Parathyroid adenoma (tissue), 2 donors: ENCODE results near the gene ACTN1.

Experiments used
- H2AFZ ChIP-seq: fragments of 300-600 bp; sonication (generic); one replicate; pipeline ENCODE4 v1.7.0; 2017; ENCODE audit warnings: antibody characterized with exemption, mild to moderate bottlenecking
- H3K27ac ChIP-seq: fragments of 300-600 bp; sonication (generic); one replicate; pipeline ENCODE4 v1.7.0; 2017
- H3K27me3 ChIP-seq: fragments of 300-600 bp; sonication (generic); one replicate; pipeline ENCODE4 v1.7.0; 2017; ENCODE audit warnings: low read length; ENCODE audit not compliant: control insufficient read depth, insufficient read depth
- H3K36me3 ChIP-seq: fragments of 300-600 bp; sonication (generic); one replicate; pipeline ENCODE4 v1.7.0; 2017; ENCODE audit warnings: low read length; ENCODE audit not compliant: control insufficient read depth, insufficient read depth
- H3K4me1 ChIP-seq: fragments of 300-600 bp; sonication (generic); one replicate; pipeline ENCODE4 v1.7.0; 2017; ENCODE audit warnings: control low read depth
- H3K4me2 ChIP-seq: fragments of 300-600 bp; sonication (generic); one replicate; pipeline ENCODE4 v1.7.0; 2017; ENCODE audit warnings: low read length
- H3K4me3 ChIP-seq: fragments of 300-600 bp; sonication (generic); one replicate; pipeline ENCODE4 v1.7.0; 2017; ENCODE audit warnings: low read depth, low read length
- H3K79me2 ChIP-seq: fragments of 300-600 bp; sonication (generic); one replicate; pipeline ENCODE4 v1.7.0; 2017; ENCODE audit warnings: control low read depth
- H3K9ac ChIP-seq: fragments of 300-600 bp; sonication (generic); one replicate; pipeline ENCODE4 v1.7.0; 2017; ENCODE audit warnings: mild to moderate bottlenecking
- H3K9me3 ChIP-seq: fragments of 300-600 bp; sonication (generic); one replicate; pipeline ENCODE4 v1.7.0; 2017; ENCODE audit warnings: low read length; ENCODE audit not compliant: control insufficient read depth
- TF ChIP-seq, protein P1 (sequence below): fragments of 300-600 bp; sonication (generic); IDR thresholded peaks from one replicate; pipeline ENCODE4 v1.7.0; 2017; ENCODE audit warnings: antibody characterized with exemption, mild to moderate bottlenecking
- donor health status: primary hyperparathyroidism.

Gene ACTN1

DNA sequence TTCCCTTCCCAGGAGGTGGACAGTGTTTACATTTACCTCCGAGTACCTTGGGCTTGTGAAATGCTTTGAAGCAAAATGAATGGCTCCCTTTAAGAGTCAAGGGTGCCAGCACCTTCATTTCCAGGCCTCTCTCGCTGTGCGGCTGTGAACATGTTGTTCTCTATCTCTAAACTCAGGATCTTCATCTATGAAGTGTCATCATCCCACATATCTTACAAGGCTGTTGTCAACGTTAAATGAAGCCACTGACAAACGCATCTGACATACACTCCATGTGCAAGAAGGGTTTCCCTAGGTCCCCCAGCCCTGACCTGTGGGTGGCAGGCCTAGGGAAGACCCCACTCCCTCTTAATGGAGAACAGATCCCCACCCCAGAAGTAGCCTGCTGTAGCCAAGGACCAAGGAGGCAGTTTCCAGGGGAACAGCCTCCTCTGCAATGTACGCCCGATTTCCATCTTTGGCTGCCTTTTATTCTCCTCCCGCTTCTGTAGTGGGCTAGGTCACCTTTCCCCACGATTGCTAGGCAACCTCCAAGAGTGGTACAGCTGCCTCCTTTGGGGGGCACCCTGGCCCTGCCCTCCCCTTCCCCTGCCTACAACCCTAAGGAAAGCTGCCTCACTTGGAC is 7.6 kb downstream of the ACTN1 start:
- no peaks in the 10 kb centered on the region for H3K27me3 ChIP-seq
- no peak overlapping the region for H3K27ac ChIP-seq
- H3K4me2 ChIP-seq = no peak overlapping the region
- H3K9me3 ChIP-seq = no peaks in the 10 kb centered on the region
- H3K36me3 ChIP-seq = no peaks in the 10 kb centered on the region
- TF ChIP-seq, protein P1, sequence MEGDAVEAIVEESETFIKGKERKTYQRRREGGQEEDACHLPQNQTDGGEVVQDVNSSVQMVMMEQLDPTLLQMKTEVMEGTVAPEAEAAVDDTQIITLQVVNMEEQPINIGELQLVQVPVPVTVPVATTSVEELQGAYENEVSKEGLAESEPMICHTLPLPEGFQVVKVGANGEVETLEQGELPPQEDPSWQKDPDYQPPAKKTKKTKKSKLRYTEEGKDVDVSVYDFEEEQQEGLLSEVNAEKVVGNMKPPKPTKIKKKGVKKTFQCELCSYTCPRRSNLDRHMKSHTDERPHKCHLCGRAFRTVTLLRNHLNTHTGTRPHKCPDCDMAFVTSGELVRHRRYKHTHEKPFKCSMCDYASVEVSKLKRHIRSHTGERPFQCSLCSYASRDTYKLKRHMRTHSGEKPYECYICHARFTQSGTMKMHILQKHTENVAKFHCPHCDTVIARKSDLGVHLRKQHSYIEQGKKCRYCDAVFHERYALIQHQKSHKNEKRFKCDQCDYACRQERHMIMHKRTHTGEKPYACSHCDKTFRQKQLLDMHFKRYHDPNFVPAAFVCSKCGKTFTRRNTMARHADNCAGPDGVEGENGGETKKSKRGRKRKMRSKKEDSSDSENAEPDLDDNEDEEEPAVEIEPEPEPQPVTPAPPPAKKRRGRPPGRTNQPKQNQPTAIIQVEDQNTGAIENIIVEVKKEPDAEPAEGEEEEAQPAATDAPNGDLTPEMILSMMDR = no peak
- no peak overlapping the region for H3K4me3 ChIP-seq
- no peaks in the 10 kb centered on the region for H3K79me2 ChIP-seq
- H3K9ac ChIP-seq = no peak overlapping the region
- peaks cover 5% of the 10 kb centered on the region for H3K4me1 ChIP-seq
- H2AFZ ChIP-seq = no peak overlapping the region

GRCh38 chr14:68970736-68971135 is 8.4 kb downstream of the ACTN1 start:
- H3K9me3 ChIP-seq = no peaks in the 10 kb centered on the region
- H3K36me3 ChIP-seq = no peaks in the 10 kb centered on the region
- no peak overlapping the region for H3K4me2 ChIP-seq
- TF ChIP-seq, protein P1 = no peak
- H3K27ac ChIP-seq = no peak overlapping the region
- no peak overlapping the region for H3K9ac ChIP-seq
- no peak overlapping the region for H2AFZ ChIP-seq
- H3K27me3 ChIP-seq = no peaks in the 10 kb centered on the region
- no peaks in the 10 kb centered on the region for H3K79me2 ChIP-seq
- H3K4me3 ChIP-seq = no peak overlapping the region
- peaks cover 5% of the 10 kb centered on the region for H3K4me1 ChIP-seq

- H3K27ac ChIP-seq = no peak overlapping the region
- no peak overlapping the region for H2AFZ ChIP-seq
- no peak overlapping the region for H3K4me2 ChIP-seq
- no peak overlapping the region for H3K9ac ChIP-seq
- TF ChIP-seq, protein P1 = no peak
- H3K4me1 ChIP-seq = peaks cover 5% of the 10 kb centered on the region
- no peak overlapping the region for H3K4me3 ChIP-seq
- no peaks in the 10 kb centered on the region for H3K79me2 ChIP-seq
- no peaks in the 10 kb centered on the region for H3K36me3 ChIP-seq
- H3K9me3 ChIP-seq = no peaks in the 10 kb centered on the region
- H3K27me3 ChIP-seq = no peaks in the 10 kb centered on the region
Measured at GRCh38 chr14:68970038-68970612, 9.0 kb downstream of the ACTN1 start.

GRCh38 chr14:68969278-68970033 is 9.6 kb downstream of the ACTN1 start:
- H3K79me2 ChIP-seq = no peaks in the 10 kb centered on the region
- H3K4me2 ChIP-seq = no peak overlapping the region
- H3K4me1 ChIP-seq = peaks cover 5% of the 10 kb centered on the region
- H3K36me3 ChIP-seq = no peaks in the 10 kb centered on the region
- no peak overlapping the region for H3K4me3 ChIP-seq
- no peaks in the 10 kb centered on the region for H3K27me3 ChIP-seq
- H2AFZ ChIP-seq = no peak overlapping the region
- TF ChIP-seq, protein P1 = no peak
- no peaks in the 10 kb centered on the region for H3K9me3 ChIP-seq
- H3K9ac ChIP-seq = no peak overlapping the region
- no peak overlapping the region for H3K27ac ChIP-seq
